HT-29 (cell line): Measurements from ENCODE around the gene MGP. TPM values are rescaled to one million over a fixed set of nuclear protein-coding genes. Genes with fewer than 3 reads are reported as not detected.

Source experiments
- total RNA-seq: library from RNA; depleted of rRNA; stranded (reverse); fragments of >200 nt; shearing (Covaris generic); gene quantifications from 2 replicates; pipeline ENCODE4 v1.2.3, GENCODE V29; 2014; rRNA removed

Gene MGP
- total RNA-seq, 1 experiment from 2014 or later, result 0.64 TPM

Other genes starting within 250 kb of the MGP start
- not detected in 2 replicates for gene GUCY2C, start 189.3 kb downstream of the MGP start, total RNA-seq
- gene WBP11, start 82.4 kb downstream of the MGP start, total RNA-seq, result 18.0 and 28.8 TPM in 2 replicates
- 0.89 and 0.99 TPM in 2 replicates for gene C12orf60, start 82.2 kb downstream of the MGP start, total RNA-seq
- not detected in 2 replicates for gene SMCO3, start 71.7 kb downstream of the MGP start, total RNA-seq
- gene ART4, start 42.3 kb downstream of the MGP start, total RNA-seq, result not detected in 2 replicates
- gene ERP27, start 52.7 kb upstream of the MGP start, total RNA-seq, result 0.28 and 0.37 TPM in 2 replicates
- gene ARHGDIB, start 75.7 kb upstream of the MGP start, total RNA-seq, result 42.2 and 46.1 TPM in 2 replicates
- not detected in 2 replicates for gene PDE6H, start 87.2 kb upstream of the MGP start, total RNA-seq